ENCODE measurements around the gene ST6GALNAC3.

DNA sequence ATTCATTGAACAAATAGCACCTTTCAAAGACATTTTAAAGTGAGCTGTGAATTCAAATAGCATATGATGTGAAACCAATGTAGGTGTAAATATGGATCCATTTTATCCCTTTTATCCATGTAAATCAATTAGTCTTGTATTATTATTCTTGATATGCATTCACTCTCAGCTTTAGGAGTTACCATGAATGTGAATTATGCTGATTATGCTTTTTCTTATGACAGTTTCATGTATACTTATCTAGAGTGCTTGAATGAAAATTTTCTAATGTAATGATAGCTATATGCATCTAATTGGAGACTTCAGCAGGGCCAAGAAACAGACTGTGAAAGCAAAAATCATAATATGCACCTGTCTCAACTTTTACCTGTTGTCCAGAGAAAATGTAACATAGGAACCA lies 566.2 kb downstream of the ST6GALNAC3 start:
- TF ChIP-seq, protein P1, sequence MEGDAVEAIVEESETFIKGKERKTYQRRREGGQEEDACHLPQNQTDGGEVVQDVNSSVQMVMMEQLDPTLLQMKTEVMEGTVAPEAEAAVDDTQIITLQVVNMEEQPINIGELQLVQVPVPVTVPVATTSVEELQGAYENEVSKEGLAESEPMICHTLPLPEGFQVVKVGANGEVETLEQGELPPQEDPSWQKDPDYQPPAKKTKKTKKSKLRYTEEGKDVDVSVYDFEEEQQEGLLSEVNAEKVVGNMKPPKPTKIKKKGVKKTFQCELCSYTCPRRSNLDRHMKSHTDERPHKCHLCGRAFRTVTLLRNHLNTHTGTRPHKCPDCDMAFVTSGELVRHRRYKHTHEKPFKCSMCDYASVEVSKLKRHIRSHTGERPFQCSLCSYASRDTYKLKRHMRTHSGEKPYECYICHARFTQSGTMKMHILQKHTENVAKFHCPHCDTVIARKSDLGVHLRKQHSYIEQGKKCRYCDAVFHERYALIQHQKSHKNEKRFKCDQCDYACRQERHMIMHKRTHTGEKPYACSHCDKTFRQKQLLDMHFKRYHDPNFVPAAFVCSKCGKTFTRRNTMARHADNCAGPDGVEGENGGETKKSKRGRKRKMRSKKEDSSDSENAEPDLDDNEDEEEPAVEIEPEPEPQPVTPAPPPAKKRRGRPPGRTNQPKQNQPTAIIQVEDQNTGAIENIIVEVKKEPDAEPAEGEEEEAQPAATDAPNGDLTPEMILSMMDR (IDR thresholded peaks at IDR 0.05), result no peak
- no peak for TF ChIP-seq ZFX (IDR thresholded peaks at IDR 0.05; ENCODE audit: borderline replicate concordance)

Measured in 22Rv1 (cell line).